HFF-Myc (cell line): ENCODE measurements around the gene SEMA7A.

Experiments used
- DNase-seq: peaks from one replicate; pipeline ENCODE4 v3.0.0-alpha.2; 2011; ENCODE audit warnings: low read depth; ENCODE audit errors: extremely low read depth
- H3K4me3 ChIP-seq: replicated peaks from 2 replicates; pipeline ENCODE4 v1.5.1; 2011; ENCODE audit warnings: low read depth, mild to moderate bottlenecking, control low read depth, low read length
- CTCF ChIP-seq: IDR thresholded peaks from 2 replicates; pipeline ENCODE4 v1.5.1; 2012; ENCODE audit warnings: mild to moderate bottlenecking, low read depth, low read length, control low read depth; ENCODE audit errors: missing control alignments

SEMA7A gene

GRCh38 chr15:74449643-74450205 lies 16.0 kb upstream of the SEMA7A start:
- no peak for TF ChIP-seq CTCF
- DNase-seq = no peak
- no peak overlapping the region for H3K4me3 ChIP-seq

- no peak for DNase-seq
- H3K4me3 ChIP-seq = no peak overlapping the region
- no peak for TF ChIP-seq CTCF
Measured at GRCh38 chr15:74449095-74449494, 15.3 kb upstream of the SEMA7A start.

GRCh38 chr15:74445816-74446763 lies 12.3 kb upstream of the SEMA7A start:
- no peak for DNase-seq
- H3K4me3 ChIP-seq = no peak overlapping the region
- TF ChIP-seq CTCF = no peak

- no peak overlapping the region for H3K4me3 ChIP-seq
- no peak for TF ChIP-seq CTCF
- DNase-seq = no peak
Measured at GRCh38 chr15:74444106-74445062, 10.6 kb upstream of the SEMA7A start.

GRCh38 chr15:74443100-74443909 lies 9.5 kb upstream of the SEMA7A start:
- TF ChIP-seq CTCF = no peak
- DNase-seq = no peak
- no peak overlapping the region for H3K4me3 ChIP-seq

- no peak for TF ChIP-seq CTCF
- DNase-seq = no peak
- H3K4me3 ChIP-seq = no peak overlapping the region
Measured at GRCh38 chr15:74442604-74443003, 8.8 kb upstream of the SEMA7A start.
